Stimulated activated CD8-positive, alpha-beta memory T cell treated with anti-CD3 and anti-CD28 coated beads, Interleukin-2, amount 100 ng/mL, for 1 hour (primary cell): Measurements from ENCODE around the gene PPP1CA.

Source experiments
- DNase-seq, 2 donors: peaks; one replicate each; pipeline ENCODE4 v3.0.0-alpha.2; 2020; ENCODE audit warnings: low read depth in 2 of 2

The PPP1CA gene

DNA sequence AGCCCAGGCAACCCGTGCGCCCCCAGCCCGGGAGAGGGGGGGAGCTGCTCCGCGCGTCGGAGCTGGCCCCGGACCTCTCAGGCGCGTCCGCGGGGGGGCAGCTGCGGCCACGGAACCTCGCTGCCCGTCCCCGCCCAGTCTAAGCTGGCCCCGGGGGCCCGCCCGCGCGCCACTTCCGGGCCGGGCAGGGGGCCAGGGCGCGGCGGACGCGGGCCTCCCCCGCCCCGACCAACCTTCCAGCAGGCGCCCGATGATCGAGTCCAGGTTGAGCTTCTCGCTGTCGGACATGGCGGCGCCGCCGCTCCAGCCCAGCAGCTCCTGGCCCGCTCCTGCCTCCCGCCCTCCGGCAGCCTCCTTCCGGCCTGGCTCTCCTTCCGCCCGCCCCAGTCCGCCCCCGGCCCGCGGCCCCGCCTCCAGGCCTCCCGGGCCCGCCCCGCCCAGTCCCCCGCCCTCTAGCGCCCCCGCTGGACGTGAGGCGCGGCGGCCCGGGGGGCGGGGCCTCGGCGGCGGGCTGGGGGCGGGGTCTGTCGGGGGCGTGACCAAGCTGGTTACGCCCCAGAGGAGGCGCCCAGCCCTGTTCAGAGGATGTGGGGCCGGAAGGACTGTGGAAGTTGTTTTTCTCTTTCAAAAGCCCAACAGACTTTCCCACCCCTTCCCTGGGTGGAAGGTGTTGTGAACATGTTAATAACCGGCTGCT is at the start of gene PPP1CA:
Gene PPP1CA (minus strand): TSS at position 364 of the 697 bp plus-strand sequence. CDS start 76 bp downstream, at position 288.
- DNase-seq: peak; percentile 89 to 91

DNA sequence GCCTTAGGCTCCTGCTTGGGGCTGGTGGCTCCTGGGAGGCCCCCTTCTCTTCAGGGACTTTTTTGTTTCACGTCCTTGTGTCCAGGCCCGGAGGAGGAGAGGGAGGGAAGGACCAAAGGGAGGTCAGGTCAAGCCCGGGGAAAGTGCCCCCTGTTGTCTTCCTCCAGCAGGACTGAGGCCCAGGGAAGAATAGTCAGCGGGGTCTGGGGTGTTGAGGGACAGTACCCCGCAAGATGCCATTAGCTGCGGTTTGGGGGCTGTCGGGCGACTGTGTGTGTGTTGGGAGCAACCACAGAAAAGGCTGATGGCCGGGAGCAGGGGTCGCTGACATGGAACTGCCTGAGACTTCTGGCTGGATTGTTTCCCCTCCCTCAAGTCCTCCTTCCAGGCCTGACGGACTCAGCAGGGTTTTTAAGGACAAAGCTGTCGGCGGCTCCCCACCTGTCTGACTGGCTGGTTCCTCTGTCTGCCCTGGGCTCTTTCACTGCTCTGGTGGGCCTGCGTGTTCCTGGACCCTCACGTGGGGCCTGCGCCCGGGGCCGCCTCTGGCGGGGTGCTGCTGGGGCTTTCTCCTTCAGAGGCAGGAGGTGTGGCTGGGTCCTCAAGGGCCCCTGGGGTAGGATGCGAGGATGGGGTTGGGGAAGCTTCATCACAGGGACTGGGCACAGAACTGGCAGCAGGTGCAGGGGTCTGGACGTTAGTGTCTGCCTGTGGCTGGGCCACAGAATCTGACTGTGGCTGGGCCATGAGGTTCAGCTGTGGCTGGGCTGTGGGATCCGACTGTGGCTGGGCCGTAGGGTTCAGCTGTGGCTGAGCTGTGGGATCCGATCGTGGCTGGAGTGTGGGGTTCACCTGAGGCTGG is 49.4 kb upstream of the PPP1CA start:
- DNase-seq: no peak

DNA sequence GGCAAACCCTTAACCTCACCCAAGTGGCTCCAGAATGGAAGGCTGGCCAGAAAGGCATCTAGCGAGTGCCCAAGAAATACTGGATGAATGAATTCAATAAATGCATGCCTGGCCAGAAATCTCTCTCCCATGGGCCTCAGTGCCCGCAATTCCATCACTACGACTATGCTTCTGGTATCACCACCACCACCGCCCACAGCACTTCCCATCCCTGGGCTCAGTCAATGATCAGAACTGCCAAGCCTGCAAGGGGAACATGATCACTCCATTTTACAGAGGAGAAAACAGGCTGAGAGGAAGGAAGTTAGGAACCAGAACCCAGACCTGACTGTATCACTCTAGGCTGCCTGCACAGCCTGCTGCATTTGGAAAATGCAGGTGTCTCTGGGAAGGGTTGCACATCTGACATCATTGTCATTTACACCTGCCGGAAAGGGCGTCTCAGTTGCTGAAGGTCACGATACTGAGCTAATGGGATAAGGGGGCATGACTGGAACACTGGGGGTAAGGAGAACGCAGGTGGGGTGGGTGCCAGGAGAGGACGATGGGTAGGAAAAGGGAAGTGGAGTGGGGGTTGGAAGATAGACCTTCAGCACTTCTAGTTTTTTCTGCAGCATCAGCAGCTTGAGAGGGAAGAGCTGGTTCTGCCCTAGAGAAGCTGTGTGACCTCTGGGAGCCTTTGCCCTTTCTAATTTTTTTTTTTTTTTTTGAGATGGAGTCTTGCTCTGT is 47.6 kb upstream of the PPP1CA start:
- no peak for DNase-seq

DNA sequence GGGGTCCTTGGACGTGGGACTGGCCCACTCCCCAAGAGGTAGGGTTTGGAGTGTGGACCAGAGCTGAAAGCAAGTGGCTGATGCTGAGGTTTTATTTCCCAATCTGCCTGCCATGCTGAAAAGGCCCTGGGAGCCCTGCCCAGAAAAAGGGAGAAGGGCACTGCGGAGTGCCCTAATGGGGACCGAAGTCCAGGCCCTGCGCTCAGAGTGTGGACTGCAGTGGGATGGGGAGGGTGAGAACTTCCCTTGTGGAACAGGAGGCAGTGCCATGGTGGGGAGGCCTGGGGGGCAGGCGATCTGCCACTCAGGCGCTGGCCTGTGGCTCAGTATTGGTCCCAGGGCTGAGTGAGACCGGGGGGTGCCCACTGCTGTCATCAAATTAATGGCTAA is 46.6 kb upstream of the PPP1CA start:
- DNase-seq: no peak

DNA sequence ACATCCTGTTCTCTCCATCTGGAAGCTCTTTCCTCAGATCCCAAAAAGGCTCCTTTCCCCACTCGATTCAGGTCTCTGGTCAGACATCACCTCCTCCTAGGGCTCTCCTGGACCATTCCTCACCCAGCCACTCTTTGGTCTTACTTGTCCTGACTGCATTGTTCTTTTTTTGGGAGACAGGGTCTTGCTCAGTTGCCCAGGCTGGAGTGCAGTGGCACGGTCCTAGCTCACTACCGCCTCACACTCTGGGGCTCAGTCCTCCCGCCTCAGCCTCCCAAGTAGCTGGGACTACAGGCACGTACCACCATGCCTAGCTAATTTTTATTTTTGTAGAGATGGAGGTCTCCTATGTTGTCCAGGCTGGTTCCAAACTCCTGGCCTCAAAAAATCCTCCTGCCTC is 43.9 kb upstream of the PPP1CA start:
- no peak for DNase-seq

DNA sequence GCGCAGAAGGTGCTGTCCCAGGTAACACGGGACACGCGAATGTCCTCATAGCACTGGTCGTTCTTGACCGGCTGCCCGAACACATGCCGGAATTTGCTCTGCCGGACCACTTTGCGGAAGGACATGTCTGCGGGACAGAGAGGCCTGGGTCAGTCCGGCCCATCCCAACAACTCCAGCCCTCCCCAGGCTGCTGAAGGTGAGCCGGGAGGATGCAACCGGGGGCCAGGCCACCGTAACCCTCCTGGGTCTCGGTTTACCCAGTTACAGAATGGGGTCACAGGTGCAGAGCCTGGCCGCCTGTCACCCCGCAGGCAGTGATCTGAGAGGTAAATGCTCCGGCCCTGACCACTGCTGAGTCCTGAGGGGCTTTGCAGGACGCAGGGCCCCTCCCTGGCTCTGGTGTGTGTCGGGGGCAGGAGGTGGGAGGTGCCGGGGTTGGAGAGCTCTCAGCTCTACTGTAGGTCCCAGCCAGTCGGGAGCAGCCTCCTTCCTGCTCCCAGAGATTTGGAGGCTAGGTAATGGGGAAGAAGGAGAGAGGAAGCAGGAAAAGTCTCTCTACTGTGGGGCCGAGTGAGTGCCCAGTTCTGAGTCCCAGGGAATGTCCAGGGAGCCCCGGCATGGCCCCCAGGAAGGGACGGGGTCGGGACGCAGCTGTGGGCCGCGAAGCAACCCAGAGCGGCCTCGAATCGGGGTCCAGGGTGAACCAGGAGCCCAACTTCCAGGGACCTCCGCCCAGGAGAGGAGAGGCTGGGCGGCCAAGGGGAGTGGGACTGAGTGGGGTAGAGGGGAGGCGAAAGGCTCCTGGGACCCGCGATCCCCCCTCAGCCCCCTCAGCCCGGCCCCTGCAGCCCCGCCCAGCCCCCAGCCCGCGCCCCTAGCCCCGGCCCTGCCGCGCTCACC is 41.1 kb upstream of the PPP1CA start:
- no peak for DNase-seq

DNA sequence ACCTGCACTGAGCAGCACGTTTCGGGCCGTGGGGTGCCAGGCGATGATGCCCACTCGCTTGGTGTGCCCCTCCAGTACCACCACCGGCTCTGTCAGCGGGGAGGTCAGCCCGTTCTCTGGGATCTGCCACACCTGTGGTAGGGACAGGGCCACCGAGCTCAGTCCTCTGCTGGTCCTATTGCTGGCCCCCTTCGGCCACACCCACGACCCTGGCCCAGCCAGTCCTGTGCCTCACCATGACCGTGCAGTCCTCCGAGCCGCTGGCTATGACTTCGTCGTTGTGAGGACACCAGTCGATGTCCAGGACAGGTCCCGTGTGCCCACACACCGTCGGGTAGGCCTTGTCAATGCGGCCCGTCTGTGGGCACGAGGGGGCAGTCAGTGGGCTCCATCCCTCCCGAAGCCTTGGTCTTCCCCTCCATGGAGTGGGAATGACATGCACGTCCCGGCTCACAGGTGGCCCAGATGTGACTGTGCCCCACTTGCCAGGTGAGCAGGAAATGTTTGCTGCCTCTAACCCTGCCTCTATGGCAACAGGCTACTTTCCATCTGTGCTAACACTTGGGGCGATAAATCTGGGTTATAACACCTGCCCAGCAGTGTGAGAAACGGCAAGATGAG is 40.2 kb upstream of the PPP1CA start:
- DNase-seq: no peak

DNA sequence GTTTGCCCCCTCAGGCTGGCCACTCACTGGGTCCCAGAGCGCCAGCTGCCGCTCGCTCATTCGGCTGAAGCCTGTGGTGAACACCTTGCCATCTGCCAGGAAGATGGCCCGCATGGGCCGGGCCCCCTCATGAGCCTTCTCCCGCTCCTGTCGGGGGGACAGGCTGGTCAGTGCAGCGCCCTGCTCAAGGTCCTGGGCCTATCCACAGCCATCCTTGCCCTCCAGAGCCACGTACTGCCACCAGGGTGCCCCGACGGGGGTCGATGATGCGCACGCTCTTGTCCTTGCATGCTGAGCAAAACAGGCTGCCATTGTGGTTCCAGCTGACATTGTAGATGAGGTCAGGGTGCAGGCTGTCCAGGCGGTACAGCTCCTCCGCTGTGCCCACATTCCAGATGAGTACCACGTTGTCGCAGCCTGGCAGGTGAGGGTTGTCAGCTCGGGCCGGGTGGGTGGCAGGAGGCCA is 39.5 kb upstream of the PPP1CA start:
- no peak for DNase-seq

DNA sequence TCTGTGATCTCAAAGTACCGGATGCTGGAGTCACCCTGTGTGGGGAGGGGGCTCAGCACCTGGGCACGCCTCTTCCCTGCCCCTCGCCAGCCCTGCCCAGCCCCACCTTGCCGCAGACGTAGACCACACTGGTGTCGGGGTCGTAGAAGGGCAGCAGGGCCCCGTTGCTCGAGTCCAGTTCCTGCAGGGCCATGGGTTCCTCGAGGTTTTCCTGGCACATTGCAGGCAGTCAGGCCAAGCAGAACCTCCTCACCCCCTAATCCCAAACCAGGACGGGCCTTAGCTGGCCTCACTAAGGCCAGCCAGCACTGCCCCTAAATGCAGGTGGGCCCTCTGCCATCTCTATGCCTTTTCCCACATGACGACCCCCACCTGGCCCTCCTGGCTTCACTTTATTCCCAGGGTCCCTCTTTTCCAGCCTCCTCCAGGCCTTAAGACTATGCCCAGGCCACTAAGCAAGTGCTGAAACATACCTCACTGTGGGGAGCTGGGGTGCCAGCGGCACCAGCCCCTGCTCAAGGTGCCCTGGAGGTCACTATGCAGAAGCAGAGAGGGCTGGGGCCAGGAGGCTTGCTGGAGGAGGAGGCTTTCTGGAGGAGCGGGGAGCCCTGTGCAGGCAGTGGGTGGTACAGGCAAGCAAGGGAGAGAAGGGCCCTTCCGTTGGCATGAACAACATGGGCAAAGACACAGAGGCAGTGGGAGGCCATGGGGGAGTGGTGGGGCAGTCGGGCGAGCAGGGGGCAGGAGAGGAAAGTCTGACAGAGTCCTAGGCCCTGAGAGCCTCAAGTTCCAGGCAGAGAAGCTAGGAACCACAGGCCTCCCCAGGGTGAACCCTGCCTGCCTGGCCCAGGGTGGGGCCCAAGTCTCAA is 38.8 kb upstream of the PPP1CA start:
- no peak for DNase-seq

DNA sequence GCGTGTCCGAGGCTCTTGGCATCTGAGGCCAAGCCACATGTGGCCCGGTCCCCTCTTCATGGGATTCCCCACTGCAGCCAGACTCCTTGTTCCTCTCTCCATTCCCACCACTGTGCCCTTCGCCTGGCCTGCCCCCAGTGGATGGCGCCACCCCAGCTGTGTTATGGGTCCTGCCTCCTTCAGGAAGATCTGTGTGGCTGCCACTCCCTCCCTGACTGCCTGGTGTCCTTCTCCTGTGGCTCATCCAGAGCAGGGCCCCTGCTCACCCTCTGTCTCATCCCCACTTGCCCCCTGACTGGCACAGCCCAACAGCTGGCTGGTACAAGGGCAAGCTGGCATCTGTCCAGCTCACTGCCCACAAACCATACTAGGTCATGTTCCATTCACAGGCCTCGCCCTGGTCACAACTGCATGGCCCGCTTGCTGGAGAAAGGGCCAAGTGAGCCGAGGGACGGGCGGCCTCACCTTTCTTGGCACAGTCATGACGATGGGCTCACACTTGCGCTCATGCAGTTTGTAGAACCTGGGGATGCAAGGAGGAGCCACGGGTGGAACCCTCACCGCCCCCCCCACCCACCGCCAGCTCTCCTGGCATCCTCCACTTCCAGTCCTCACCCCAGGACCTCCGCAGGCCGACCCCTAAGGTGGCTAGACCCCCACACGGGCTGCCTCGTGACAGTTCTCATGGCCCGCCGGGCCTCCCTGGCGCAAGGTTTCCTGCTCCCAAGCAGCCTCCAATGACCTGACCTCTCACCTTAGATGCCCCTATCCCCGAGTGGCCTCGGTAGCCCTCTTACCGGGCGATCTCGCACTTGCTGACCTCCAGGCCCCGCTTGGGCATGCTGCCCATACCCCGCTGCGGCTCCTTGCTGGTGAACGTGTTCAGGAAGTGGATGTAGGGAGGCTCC is 37.9 kb upstream of the PPP1CA start:
- DNase-seq: no peak

DNA sequence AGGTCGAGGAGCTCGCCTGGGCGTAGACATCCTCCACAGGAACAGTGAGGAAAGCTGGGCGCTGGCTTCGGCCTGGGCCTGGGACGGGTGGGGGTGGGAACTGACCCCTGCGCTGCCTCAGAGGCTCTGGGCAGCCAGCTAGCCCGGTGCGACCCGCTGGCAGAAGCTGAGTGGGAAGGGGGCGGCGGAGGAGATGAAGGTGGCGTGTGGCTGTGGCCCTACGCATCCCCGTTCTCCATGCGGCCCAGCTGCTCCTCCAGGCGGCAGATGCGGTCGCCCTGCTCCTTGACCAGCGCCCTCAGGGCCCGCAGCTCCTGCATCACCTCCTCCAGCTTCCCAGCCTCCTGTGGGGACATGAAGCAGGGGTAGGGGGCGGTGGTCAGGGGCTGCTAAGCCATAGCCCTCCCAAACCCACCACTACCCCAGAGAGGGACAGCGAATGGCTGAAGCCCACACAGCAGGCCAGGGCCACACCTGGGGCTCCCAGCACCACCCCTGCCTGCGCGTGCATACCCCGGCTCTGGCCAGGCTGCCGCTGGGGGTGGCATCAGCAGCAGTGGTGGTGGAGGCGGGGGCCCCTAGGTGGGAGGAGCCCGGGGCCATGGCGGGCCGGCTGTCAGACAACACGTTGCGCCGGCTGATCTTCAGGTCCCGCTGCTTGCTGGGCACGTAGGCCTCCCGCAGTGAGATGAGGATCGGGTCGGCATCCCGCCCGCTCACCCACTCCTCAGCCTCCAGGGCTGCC is 36.7 kb upstream of the PPP1CA start:
- DNase-seq: peak in 1 of 2 donors; percentile 57

DNA sequence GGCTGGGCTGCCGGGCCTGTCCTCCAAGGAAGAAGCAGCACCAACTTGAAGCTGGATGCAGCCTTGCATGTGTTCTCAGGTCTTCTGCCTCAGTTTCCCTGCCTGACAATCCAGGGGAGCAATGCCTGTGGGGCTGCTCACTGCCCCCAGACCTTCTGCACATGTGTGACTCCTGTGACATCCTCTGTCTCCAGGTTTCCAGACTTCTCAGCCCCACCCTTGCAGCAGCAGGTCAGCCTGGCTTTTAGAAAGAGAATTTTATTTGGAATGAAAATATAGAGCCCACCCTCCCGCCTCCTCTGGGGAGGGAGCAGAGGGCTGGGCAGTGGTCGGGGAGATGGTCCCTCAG is 36.1 kb upstream of the PPP1CA start:
- DNase-seq: no peak

DNA sequence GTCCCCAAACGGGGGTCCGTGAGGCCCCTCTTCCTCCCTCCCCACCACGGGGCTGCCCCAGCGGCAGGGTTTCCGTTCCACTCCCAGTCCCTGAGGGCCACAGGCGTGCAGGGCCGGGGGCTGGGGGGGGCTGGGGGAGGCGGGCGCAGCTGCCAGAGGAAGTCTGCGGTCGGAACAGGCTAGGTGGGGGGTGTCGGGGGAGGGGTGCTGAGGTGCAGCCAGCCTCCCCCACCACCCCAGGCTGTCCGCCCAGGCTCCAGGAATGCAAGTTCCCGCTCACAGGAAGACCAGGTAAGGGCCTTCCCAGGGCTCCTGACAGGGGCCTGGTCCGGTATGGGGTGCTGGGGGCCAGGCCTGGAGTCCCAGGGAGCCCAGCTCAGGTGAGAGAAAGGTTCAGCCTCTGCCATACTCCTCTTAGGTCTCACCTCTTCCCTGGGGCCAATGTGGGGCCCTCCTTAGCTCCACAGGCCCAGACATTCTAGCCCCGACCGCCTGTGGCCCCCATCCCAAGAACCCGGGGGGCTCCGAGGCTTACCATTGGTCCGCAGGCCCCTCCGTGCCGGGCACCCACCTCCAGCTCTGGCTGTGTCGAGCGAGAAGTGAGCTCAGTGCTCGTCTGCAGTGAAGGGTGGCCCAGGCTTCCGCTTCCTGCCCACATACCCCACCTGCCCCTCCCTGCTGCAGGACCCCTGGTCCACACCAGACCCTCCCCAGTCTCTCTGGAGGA is 35.6 kb upstream of the PPP1CA start, which contains the start of gene PTPRCAP:
Gene PTPRCAP (minus strand): TSS at position 601 of the 727 bp plus-strand sequence. CDS start 63 bp downstream, at position 538.
- peak; percentile 53 to 65 for DNase-seq

DNA sequence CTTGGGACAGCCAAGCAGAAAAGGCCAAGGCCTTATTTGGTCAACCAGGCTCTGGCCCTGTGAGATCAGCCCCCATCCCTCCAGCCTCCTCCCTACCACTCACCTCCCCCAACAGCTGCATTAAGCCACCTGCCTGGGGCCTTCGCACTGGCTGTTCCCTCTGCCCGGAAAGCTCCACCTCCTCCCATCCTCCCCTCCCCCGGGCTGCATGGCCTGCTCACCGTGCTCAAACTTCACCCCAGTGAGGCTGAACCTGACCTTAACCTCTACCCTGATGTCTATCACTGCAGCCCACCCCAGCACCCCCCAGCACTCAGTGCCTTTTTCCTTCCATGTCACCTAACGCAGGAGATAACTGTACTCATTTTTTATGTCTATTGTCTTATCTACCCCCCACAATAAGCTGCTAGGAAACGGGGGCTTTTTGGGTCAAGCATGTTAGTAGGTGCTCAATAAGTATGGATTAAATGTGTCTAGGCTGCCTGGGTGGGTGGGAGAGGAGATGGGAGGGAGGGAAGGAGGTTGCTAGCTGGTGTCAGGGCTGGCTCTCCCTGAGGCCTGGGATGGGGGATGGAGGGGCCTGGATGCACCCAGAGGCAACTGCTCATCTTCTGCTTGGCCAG is 34.9 kb upstream of the PPP1CA start:
- DNase-seq: no peak

DNA sequence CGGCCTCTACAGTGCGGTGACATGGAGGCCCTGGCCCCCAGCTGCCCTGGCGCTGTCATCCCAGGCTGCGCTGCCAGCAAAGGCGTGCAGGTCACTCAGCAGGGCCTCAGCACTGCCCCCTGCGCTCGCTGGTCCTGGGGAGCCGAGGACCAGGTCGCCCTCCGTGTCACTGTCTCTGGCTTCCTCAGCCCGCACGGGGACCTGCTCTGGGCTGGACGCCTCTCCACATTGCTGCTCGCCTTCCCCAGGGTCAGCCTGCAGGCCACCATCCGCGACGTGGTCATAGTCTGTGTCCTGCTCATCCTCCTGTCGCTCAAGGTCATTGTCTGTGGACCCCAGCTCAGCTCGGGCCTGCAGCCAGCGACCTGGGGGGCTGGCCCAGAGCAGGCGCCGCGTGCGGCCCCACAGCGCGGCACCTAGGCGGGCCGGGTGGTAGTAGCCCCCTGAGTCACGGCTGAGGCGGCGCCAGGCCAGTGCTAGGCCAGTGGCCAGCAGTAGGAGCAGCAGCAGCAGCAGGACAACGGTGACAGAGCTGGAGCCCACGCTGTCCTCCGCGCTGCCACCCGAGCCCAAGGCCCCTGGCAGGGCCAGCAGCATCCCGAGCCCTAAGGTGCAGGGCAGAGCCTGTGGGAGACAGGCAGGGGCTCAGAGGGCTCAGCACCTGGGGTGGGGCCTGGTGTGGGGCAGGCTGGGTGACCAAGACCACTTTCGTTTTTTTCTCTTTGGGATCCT is 34.2 kb upstream of the PPP1CA start:
- DNase-seq: no peak

DNA sequence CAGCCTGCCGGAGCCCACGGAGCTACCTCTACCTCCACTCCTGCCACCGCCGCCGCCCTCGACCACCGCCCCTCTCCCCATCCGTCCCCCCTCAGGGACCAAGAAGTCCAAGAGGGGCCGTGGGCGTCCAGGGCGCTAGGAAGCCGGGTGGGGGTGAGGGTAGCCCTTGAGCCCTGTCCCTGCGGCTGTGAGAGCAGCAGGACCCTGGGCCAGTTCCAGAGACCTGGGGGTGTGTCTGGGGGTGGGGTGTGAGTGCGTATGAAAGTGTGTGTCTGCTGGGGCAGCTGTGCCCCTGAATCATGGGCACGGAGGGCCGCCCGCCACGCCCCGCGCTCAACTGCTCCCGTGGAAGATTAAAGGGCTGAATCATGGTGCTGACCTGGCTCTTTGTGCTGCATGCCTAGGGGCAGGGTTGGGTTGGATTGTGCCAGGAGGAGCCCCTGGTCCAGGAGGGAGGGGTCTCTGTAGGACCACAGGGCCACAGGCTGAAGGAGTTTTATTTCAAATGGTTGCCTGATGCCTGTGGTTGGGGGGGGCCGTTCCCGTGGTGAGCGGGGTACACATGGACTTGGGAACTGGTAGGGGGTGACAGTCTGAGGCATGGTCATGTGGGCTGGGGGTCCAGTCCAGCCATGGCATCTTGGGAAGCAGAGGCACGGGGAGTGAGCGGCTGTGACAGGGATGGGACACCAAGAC is 33.5 kb upstream of the PPP1CA start:
- no peak for DNase-seq
